ENCODE results near the gene LRRC7.

LRRC7 gene

DNA sequence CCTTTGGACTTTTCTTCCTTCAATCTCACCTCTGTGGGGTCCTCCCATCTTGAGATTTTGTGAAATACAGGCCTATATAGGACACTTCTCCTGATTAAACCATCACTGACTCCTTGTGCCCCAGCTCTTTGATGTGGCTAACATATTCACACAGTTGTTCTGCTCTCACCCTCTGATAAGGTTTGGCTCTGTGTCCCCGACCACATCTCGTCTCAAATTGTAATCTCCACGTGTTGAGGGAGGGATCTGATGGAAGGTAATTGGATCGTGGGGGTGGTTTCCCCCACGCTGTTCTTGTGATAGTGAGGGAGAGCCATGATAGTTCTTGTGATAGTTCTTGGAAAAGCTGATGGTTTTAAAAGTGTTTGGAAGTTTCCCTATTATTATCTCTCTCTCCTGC, 19.7 kb downstream of the LRRC7 start:
- no peak for DNase-seq (ENCODE audit: low read depth, low spot score)

DNA sequence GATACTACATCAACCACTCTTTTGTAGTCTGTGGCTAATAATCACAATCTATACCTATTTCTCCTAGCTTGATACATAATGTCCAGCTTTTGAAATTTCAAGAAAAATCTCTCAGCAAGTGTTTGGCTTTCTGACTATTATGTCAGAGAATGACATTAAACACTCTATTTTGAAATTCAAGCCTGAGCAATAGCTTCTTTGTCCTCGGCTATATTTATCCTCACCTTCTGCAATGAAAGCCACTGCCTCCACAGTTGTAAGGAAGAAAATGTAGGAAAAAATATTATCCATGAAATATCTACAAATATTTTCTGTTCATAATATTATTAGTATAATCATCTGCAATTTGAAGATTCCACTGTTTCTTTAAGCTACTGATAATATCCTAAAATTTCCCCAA, 22.1 kb downstream of the LRRC7 start:
- no peak for DNase-seq (ENCODE audit: low read depth, low spot score)

- no peak for DNase-seq (ENCODE audit: low read depth, low spot score)
Measured at GRCh38 chr1:69592341-69592740, 24.6 kb downstream of the LRRC7 start.

DNA sequence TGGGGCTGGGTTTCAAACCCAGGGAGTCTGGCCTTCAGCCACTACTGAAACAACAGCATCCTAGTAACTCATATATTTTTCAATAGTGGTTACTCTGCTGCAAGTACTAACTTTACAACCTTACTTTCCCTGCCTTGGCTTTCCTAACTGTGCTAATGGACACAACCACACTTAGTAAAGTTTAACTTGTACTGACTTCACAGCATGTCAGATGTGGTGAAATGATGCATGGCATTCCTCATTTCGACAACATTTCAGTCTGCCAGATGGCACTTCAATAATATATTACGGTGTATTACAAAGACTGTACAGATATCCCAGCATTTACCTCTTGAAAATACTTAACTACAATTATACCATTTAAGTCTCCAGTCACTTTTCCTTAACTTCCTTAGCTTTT, 27.8 kb downstream of the LRRC7 start:
- DNase-seq (ENCODE audit: low read depth, low spot score) = no peak

- DNase-seq (ENCODE audit: low read depth, low spot score) = no peak
Measured at GRCh38 chr1:69611316-69611715, 43.6 kb downstream of the LRRC7 start.

- no peak for DNase-seq (ENCODE audit: low read depth, low spot score)
Measured at GRCh38 chr1:69613414-69613813, 45.7 kb downstream of the LRRC7 start.

DNA sequence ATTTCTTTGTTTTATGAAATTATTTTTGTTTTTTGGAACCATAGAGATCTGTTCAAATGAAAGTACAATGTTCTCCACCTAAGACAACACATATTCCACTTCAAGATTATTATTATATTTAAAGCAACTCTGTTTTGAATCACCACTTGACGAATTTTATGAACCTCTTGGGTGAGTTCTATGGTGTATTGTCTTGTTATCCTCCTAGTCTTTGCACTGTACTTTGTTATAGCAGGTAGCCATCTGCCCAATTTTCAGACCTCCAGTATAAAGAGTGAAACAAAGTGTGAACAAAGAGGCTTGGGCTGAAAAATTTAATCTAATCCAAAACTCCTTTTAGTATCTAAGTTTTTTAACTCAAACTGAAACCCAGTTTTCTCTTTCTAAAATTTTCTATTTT, 71.0 kb downstream of the LRRC7 start:
- no peak for DNase-seq (ENCODE audit: low read depth, low spot score)

DNA sequence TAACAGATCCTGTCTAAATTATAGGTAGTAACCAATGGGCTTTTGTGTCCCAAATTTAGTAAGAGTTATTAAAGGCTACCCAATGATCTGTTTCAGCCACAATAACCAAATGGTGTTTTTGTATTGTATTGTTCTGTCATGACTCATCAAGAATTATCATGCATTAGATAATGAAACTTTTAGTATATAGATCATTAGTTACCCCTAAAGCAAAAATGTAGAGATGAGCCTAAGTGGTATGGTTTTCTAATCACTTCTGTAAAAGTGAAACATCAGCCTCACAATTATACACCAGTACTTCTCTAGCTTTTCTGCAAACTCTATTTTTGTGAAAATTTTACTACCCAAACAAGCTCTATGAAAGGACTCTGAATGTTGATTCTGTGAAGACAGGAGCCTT, 71.4 kb downstream of the LRRC7 start:
- DNase-seq (ENCODE audit: low read depth, low spot score) = no peak

GRCh38 chr1:69643266-69643665, 75.5 kb downstream of the LRRC7 start:
- DNase-seq (ENCODE audit: low read depth, low spot score) = no peak

DNA sequence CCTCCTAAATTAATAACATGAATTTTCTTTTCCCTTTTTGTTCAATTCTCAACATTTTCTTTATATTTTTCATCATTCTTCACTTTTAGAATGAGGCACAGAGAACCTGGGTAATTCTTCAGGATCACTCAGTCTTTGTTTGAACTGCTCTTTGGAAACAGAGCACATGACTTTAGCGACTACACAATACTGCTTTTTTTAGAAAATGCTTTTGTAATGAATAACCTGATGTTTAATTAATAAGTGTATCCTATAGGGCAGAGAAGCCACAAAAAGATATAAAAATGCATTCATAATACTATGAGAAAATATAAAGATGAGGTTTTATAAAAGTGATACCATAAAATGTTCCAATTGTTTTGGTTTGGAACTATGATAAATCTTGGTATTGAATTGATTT, 77.8 kb downstream of the LRRC7 start:
- no peak for DNase-seq (ENCODE audit: low read depth, low spot score)

GRCh38 chr1:69648486-69648885, 80.8 kb downstream of the LRRC7 start:
- DNase-seq (ENCODE audit: low read depth, low spot score) = no peak

DNA sequence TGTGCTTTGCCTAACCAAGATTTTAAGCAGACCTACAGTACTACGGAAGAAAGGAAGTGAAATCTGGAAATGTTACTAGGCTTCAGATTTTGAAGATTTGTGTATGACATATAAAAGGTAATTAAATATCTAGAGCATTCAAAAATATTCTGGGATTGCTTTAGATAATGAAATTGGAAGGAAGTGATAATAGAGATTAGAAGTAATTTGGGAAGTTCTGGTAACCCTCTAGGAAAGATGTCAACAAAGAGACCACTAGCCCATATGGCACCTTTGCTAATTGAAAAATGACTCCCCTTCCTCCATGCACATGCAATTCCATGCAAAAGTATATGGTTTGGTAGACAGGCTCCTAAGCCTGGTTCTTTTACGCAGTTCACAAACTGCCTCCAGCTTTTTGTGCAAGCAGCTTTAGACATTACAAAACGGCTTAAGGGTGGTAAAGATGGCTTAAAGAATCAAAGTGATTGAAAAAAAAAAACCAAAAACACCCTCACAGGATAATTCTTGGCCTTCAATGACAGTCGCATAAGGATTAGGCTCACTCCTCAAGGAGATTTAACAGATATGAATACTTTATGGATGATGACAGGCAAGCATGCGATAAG, 81.8 kb downstream of the LRRC7 start:
- no peak for DNase-seq (ENCODE audit: low read depth, low spot score)

DNA sequence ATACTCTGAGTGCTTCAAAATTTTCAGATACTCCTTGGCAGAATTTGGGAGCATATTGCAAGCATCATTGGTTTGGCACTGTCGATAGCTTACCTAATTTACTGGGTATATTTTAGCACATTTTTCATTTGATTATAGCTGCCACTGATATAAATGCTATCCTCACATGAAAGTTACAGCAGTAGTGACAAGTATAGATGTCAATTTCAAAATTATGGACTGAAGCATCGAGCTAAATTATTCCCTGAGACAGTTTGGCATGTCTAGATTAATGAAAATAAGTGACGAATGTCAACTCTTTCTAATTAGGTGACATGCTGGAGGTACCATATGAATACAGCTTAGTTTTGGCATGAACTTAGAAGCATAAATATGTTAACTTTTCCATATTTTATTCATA, 83.1 kb downstream of the LRRC7 start:
- DNase-seq (ENCODE audit: low read depth, low spot score) = no peak

GRCh38 chr1:69651656-69652055, 83.9 kb downstream of the LRRC7 start:
- DNase-seq (ENCODE audit: low read depth, low spot score) = no peak

GRCh38 chr1:69657971-69658370, 90.2 kb downstream of the LRRC7 start:
- no peak for DNase-seq (ENCODE audit: low read depth, low spot score)

DNA sequence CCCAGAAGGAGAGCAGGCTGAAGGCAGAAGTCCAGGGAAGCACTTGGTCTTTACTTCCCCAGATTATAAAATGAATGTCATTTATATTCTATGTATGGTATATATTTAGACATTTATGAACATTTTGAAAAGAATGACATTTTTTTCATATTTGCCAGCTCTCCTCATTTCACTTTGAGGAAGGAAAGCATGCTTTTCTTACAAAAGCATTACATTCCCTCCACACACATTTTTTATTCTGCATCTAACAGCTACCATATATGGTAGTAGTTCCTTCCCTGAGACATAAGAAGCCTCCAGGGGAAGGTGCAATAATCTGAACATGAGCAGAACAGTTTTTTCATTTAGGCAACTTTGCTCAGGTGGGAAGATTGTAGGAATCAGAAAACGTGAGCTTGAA, 94.0 kb downstream of the LRRC7 start:
- no peak for DNase-seq (ENCODE audit: low read depth, low spot score)

GRCh38 chr1:69662321-69662720, 94.6 kb downstream of the LRRC7 start:
- no peak for DNase-seq (ENCODE audit: low read depth, low spot score)

DNA sequence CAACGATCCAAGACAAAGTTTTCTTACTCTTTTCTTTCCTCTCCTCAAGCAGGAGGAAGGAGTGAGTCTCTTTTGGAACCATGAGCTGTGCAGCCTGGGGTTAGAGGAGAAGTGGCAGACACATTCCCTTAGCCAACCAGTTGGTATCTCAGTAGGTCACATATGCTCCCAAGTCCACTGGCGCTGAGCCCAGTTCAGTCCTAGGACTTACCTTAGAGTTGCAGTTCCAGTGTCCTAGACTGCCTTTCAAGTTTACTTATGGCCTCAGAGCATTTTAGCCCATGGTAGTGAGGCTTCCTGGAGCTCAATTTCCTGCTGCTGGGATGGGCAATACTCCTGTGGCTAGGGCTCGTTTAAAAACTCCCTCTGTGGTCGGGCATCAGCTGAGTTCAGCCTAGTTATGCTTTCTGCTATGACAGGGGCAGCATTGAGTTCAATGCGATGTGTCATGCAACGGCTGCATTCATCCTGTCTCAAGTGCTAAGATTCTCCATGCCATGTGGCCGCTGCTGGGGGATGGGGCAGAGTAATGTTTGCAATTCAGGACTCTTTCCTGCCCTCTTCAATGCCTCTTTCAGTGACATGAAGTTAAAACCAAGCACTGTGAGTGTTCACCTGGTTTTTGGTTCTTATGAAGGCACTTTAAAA, 103.8 kb downstream of the LRRC7 start:
- DNase-seq (ENCODE audit: low read depth, low spot score) = no peak

DNA sequence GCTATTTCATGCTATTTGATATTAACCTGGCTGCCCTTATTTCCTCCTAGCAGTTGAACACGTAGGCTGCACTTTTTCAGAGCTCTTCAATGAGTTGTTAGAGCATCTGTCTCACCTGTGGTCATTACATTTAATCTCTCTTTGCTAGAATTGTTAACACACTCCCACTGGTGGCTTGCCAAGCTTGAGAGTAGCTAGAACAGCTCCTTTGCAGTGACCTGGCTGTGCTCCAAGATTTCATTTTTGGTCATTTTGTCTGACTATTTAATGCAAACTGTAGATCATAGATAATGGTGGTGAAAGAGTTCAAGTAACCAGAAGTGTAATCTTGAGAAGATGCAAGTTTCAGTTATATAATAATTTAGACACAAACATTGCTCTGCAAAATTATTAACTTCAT, 105.6 kb downstream of the LRRC7 start:
- no peak for DNase-seq (ENCODE audit: low read depth, low spot score)

GRCh38 chr1:69679965-69680364, 112.2 kb downstream of the LRRC7 start:
- DNase-seq (ENCODE audit: low read depth, low spot score) = no peak

DNA sequence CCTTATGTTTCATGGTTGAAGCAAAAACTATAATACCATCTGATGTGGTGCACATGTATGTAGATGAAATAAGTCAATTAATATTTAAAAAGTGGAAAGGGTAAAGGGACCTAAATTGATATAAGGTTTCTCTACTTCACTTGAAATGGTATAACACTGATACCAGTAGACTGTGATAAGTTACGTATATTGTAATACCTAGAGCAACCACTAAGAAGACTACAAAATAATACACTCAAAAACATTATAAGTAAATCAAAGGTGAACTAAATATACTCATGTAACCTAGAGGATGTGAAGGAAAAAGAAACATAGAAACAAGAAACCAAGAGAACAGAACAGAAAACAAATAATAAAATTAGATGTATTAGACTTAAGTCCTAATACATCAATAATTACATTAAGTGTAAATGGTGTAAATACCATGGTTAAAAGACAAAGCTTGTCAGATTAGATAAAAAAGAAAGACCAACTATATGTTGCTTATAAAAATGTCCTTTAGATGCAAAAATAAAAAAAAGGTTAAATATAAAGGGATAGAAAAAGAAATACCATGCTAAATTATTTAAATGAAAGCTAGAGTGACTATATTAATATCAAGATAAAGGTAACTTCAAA, 118.8 kb downstream of the LRRC7 start:
- DNase-seq (ENCODE audit: low read depth, low spot score) = no peak

GRCh38 chr1:69688193-69688592, 120.5 kb downstream of the LRRC7 start:
- DNase-seq (ENCODE audit: low read depth, low spot score) = no peak

DNA sequence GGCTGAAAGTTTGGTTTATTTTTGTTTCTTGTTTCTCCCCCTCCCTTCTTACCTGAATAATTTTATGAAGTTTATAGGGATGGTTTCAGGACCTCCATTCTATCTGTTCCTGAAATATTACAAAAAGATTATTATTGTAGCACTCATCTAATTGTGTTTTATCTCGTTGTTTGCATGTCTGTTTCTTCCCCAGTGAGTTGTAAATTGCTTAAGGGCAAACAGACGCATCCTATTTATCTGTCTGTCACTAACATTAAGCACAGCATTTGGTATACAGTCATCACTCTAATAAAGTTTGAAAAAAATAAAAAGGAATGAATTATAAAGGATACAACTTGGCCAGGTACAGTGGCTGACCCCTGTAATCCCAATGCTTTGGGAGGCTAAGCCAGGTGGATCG, 123.5 kb downstream of the LRRC7 start:
- DNase-seq (ENCODE audit: low read depth, low spot score) = no peak
